HG03135 (cell line): Measurements from ENCODE around the gene SPACA7.

Experiments
- ATAC-seq: cut with Tn5 transposase; IDR thresholded peaks from one replicate; pipeline ENCODE4 v1.9.1; 2021; ENCODE audit warnings: mild to moderate bottlenecking, moderate library complexity; ENCODE audit not compliant: unreplicated experiment

SPACA7 gene

GRCh38 chr13:112446867-112447266 lies 70.7 kb downstream of the SPACA7 start:
- no peak for ATAC-seq

GRCh38 chr13:112447306-112447705 lies 71.2 kb downstream of the SPACA7 start:
- no peak for ATAC-seq

DNA sequence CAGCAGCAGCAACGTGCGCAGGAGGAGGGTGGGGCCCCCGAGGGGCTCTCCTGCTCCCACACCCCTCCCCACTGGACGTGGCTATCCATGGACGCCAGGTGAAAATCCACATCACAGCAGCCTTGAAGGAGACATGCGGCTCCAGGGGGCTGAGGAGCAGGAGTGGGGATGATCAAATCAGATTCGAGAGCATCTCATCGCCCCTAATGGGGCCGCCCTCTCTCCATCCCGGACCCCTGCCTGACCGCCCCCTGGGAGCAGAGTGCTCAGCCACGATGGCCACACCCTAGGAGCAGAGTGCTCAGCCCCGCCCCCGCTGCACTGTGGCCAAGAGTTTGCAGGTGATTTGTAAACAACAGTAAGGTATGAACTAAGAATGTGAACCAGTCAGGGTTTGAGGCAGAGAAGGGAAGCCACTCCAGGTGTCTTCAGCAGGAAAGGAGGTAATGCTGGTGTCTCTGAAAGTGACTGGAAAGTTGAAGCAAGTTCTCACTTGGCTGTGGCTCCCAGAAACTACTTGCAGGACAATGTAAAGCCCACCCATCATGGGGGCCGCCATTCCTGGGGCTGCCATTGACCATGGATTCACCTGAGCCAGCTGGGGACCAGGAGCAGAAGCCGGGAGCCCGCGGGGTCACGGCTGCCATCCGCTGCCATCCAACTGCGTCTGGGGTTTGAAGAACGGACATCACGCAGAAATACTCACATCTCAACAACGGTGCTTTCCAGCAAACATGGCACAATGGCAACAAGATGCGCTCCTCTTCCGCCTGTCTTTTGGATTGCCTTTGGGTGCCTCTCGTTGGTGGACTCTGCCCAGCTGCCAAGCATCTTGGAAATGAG lies 71.8 kb downstream of the SPACA7 start:
- ATAC-seq = no peak

- ATAC-seq = no peak
Observed at GRCh38 chr13:112448621-112449544, 72.7 kb downstream of the SPACA7 start.

DNA sequence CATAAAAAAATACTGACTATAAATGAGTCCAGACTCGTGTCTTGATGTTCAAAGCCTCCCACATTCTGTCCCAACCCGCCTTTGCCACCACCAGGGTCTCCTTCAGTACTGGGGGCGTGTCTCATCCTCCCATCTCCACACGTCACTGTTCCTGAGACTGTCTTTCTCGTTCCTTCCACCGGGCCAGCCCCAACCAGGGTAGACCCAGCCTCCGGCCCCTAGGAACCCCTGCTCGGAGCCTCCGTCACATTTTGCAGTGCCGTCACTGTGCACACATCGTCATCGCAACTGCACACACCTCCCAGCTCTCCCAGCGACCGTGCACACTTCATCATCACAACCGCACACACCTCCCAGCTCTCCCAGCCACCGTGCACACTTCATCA lies 73.4 kb downstream of the SPACA7 start:
- no peak for ATAC-seq

DNA sequence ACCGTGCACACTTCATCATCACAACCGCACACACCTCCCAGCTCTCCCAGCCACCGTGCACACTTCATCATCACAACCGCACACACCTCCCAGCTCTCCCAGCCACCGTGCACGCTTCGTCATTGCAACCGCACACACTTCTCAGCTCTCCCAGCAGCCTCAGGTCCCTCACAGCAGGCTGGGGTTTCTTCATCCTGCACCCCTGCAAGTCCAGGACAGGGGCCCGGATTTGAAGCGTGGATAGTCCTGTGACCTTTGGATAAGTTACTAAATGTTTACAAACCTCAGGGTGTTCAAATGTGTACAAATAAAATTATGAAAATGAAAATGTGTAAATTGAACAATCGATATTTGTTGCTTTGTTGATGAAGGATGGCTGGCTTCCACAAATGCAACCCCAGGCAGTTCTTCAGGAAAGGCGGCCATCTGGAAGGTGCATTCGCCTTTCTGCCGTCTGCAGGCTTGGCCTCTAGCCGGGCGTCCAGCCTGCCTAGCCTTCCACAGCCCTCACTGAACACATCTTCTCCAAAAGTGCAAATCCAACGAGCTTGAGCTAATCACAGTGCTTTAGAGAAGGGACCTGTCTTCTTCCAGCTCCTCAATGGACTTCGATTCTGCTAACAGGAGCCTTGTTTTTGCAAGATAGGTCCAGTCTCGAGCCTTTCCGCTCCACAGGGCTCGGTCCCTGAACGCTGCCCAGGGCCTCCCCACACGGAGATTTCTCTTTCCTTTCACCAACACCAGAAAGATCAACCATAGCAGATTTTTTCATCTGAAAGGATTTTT lies 74.2 kb downstream of the SPACA7 start:
- ATAC-seq = no peak

- ATAC-seq = no peak
Observed at GRCh38 chr13:112450904-112451240, 74.7 kb downstream of the SPACA7 start.

DNA sequence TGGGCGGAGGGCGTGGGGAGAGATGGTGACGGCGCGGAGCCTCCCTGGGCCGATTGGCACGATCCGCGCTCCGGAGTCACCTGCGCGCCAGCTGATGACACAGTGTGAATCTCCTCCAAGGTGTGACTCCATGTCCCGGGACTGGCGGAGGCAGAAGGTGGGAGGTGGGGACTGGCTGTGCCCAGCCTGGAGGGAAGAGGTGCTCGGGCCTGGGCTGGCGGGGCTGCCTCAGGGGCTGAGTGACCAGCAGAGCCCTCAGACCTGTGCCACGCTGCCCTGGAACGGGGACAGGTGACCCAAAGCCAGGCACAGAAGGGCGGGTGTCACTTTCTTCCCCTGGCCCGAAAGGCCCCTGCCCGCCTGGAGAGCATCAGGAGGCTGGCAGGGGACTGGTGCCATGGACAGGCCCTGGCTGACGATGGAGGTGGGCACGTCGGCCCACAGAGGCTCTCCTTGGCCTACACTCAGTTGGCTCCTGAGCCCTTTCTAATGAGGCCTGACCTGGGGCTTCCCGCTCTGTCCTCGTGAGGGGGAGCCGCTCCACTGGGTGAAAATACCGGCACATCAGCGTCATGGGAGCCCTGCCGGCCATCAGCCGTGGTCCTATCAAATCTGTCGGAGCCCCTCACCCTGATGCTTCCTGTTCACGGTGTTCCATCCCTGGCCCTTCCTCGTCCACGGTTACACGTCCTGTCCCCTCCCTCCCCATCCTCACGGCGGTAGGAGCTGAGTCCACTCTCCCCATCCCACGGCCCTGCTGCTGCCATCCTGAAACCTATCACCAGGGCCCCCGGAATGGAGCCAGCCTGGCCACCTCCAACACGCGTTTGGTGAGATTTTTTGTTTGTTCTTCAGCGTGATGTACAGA lies 75.6 kb downstream of the SPACA7 start:
- no peak for ATAC-seq

- ATAC-seq = no peak
Observed at GRCh38 chr13:112452380-112453206, 76.4 kb downstream of the SPACA7 start.

DNA sequence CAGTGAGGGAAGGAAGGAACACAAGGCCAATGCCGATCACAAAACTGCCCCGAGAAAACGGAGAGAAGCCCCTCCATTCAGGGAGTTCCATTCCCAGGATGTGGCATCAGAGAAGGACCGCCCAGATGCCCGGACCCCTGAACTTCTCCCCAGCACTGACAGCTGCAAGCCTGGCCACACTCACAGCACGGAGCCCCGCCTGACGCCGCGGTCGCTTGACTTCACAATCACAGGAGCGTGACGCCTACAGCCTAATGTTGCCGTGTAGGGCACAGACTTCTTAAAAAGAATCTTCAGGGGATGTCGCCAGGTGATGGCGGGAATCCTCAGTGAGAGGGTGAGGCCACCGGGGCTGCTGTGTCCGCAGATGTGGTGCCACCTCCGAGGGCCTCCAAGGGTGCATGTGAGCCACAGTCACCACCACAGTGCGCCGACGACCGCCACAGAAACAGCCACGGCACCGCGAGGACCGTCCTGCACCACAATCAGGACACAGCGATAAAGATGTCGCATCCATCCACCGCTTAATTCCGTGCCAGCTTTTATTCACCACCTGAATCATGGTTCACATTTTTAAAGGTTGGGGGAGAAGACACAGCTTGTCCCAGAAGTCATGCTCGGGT lies 77.2 kb downstream of the SPACA7 start:
- no peak for ATAC-seq

- no peak for ATAC-seq
Observed at GRCh38 chr13:112453874-112454647, 77.9 kb downstream of the SPACA7 start.

- ATAC-seq = no peak
Observed at GRCh38 chr13:112454648-112455334, 78.6 kb downstream of the SPACA7 start.

DNA sequence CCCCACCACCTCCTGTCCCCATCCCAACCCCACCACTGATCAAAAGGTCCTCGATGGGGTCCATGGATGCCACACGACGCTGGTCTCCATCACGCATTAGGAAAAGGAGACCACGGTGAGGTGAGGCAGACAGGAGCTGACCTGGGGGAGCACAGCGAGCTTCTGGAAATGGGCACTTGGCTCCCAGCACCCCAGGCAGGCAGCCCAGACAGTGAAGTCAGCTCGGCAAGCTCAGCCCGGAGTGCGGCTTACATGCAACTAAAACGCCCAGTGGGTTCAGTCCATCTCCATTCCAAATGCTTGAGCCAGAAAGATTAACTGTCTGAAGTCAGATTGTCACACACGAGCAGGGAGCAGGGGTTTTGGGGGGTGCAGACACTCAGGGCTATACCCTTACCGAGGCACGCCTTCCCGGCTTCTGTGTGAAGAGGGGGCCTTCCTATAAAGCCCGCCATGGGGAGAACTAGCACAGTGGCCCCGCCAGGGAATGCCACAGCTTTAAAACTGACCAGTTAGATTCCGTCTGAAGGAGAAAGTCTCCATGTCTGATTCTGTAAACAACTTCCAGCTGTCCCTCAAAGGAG lies 79.4 kb downstream of the SPACA7 start:
- no peak for ATAC-seq

GRCh38 chr13:112456138-112457056 lies 80.2 kb downstream of the SPACA7 start:
- ATAC-seq = no peak

DNA sequence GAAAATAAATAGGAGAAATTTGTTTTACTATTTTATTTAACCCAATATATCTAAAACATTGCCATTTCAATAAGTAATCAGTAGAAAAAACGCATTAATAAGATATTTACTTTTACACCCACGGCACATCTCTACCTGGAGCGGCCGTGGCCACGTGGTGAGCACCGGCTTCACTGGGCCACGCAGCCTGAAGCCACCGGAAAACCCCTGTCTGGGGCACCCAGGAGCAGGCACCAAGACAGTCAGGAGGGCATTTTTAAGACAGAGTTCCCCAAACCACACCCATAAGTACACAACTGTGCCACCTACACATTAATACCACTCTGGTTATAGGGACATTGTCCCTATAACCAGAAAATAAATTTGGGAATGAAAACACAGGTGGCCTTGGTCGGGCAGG lies 80.9 kb downstream of the SPACA7 start:
- no peak for ATAC-seq

DNA sequence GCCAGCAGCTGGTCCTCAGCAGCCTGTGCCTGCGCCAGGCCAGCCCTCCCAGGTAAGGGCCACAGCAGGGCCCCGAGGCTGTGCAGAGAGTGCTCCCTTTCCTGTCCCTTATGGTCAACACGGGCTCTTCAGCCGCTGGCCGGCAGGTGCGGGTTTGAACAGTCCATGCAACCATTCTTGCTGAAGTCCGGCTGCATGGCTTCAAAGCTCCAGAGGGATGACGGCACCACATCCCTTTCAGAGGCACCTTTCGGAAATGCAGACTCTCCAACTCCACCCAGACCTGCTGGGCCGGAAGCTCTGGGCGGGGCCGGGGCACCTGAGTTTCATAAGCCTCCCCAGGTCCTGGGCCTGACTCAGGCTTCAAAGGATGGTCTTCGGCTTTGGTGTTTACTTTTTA lies 81.3 kb downstream of the SPACA7 start:
- no peak for ATAC-seq
